ENCODE results near the gene CACNA2D3.

DNA sequence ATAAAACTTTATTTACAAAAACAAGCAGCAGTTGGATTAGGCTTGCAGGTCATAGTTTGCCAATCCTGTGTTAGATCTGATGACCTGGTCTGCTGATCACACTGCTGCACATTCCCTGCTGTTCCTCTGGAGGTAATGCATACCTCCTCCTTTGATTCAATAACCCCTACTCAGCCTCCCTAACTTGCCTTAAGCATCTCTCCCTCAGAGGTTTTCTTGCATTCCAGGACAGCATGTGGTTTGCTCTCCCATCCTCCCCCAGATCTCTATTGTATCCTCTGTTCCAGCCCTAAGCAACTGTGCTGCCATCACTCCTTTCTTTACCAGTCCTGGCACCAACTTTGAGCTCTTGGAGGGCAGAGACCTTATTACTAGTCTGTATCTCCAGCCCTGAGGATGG, 63.4 kb downstream of the CACNA2D3 start:
- TF ChIP-seq POLR2A (IDR thresholded peaks at IDR 0.05; ENCODE audit: low read length) (no peak), GATA1 (IDR thresholded peaks at IDR 0.05; ENCODE audit: low read depth, low read length) (no peak)
